Sigmoid colon (tissue), 4 donors: ENCODE measurements around the gene KCNMB1.

Source experiments
- EP300 ChIP-seq, 4 donors: sonication (generic); formaldehyde crosslinking; IDR thresholded peaks; one replicate each; pipeline ENCODE4 v1.6.1; 2017; ENCODE audit warnings: antibody characterized with exemption in 4 of 4
- TF ChIP-seq, protein P1 (sequence below), 4 experiments: fragments of 450-650 bp in 3 of 4; fragments of 200-600 bp in 1 of 4; IDR thresholded peaks; one replicate each; pipeline ENCODE4 v1.5.1; 2016 to 2019; ENCODE audit warnings: antibody characterized with exemption in 4 of 4, mild to moderate bottlenecking in 3 of 4, moderate library complexity in 2 of 4

DNA sequence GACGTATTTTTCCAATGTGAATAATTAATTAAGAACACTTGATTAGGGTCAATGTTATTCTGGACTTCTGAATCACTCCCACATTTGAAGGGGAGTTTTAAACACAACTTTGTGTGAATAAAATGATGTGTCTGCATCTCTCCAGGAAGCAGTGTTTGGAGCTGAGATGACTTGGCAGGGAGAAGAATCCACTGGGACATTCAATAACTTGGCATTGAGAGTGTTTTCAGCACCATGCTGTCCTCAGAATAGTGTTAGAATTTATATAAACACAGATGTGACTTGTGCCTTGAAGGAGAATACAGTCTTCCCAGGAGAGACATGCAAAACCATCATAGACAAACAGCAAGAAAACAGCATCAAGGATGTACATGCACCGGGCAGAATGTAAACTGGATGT, 32.7 kb upstream of the KCNMB1 start:
- TF ChIP-seq, protein P1, sequence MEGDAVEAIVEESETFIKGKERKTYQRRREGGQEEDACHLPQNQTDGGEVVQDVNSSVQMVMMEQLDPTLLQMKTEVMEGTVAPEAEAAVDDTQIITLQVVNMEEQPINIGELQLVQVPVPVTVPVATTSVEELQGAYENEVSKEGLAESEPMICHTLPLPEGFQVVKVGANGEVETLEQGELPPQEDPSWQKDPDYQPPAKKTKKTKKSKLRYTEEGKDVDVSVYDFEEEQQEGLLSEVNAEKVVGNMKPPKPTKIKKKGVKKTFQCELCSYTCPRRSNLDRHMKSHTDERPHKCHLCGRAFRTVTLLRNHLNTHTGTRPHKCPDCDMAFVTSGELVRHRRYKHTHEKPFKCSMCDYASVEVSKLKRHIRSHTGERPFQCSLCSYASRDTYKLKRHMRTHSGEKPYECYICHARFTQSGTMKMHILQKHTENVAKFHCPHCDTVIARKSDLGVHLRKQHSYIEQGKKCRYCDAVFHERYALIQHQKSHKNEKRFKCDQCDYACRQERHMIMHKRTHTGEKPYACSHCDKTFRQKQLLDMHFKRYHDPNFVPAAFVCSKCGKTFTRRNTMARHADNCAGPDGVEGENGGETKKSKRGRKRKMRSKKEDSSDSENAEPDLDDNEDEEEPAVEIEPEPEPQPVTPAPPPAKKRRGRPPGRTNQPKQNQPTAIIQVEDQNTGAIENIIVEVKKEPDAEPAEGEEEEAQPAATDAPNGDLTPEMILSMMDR (IDR thresholded peaks at IDR 0.05): no peak
- no peak for TF ChIP-seq EP300 (IDR thresholded peaks at IDR 0.05)
